ENCODE measurements around the gene RALGPS1.

DNA sequence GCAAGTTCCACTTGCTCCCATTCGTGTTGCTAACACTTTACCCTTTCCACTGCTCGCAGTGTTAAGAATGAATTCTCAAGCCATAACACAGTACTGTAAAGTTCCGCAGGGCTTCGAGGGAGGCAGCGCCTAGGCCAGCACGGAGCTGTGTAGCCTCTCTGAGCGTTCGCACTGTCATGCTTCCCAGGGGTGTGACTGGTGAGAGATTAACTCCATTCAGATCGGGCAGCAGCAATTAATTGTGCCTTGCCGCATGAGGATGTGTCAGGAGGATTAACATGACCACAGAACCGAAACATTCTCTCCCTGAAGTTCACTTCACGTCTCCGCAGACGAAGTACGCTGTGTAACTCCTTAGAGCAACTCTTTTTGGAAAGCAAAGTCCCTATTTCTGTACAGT is 30.9 kb upstream of the RALGPS1 start:
- TF ChIP-seq, protein P1, sequence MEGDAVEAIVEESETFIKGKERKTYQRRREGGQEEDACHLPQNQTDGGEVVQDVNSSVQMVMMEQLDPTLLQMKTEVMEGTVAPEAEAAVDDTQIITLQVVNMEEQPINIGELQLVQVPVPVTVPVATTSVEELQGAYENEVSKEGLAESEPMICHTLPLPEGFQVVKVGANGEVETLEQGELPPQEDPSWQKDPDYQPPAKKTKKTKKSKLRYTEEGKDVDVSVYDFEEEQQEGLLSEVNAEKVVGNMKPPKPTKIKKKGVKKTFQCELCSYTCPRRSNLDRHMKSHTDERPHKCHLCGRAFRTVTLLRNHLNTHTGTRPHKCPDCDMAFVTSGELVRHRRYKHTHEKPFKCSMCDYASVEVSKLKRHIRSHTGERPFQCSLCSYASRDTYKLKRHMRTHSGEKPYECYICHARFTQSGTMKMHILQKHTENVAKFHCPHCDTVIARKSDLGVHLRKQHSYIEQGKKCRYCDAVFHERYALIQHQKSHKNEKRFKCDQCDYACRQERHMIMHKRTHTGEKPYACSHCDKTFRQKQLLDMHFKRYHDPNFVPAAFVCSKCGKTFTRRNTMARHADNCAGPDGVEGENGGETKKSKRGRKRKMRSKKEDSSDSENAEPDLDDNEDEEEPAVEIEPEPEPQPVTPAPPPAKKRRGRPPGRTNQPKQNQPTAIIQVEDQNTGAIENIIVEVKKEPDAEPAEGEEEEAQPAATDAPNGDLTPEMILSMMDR (IDR thresholded peaks at IDR 0.05; ENCODE audit: poor library complexity): no peak
- no peak for TF ChIP-seq EZH2 (IDR thresholded peaks at IDR 0.05; ENCODE audit: borderline replicate concordance)
- no peak for TF ChIP-seq EZH2phosphoT487 (IDR thresholded peaks at IDR 0.05; ENCODE audit: low read depth, severe bottlenecking, unreplicated experiment)
